Karpas-422 (cell line): ENCODE data around the gene MYL12B. TPM values are rescaled to one million over a fixed set of nuclear protein-coding genes. Genes with fewer than 3 reads are reported as not detected.

Source experiments
- DNase-seq: peaks from one replicate; pipeline ENCODE4 v3.0.0-alpha.2; 2015
- H2AFZ ChIP-seq: fragments of 200-600 bp; sonication (generic); 2 replicates; pipeline ENCODE4 v1.6.1; 2014; ENCODE audit warnings: antibody characterized with exemption, low read length, mixed read lengths
- H3K27ac ChIP-seq: fragments of 200-600 bp; sonication (generic); 2 replicates; pipeline ENCODE4 v1.5.1; 2014; ENCODE audit warnings: mild to moderate bottlenecking, low read length, moderate library complexity
- H3K27me3 ChIP-seq: fragments of 200-600 bp; sonication (generic); 2 replicates; pipeline ENCODE4 v1.6.1; 2014; ENCODE audit warnings: low read length, mixed read lengths
- H3K36me3 ChIP-seq: fragments of 200-600 bp; sonication (generic); 2 replicates; pipeline ENCODE4 v1.6.1; 2014; ENCODE audit warnings: low read length, mixed read lengths; ENCODE audit not compliant: insufficient read depth
- H3K4me1 ChIP-seq: fragments of 200-600 bp; sonication (generic); 2 replicates; pipeline ENCODE4 v1.6.1; 2014; ENCODE audit warnings: mild to moderate bottlenecking, low read length, mixed read lengths
- H3K4me2 ChIP-seq: fragments of 200-600 bp; sonication (generic); 2 replicates; pipeline ENCODE4 v1.6.1; 2014; ENCODE audit warnings: low read length, low read depth, mild to moderate bottlenecking; ENCODE audit not compliant: poor library complexity, severe bottlenecking
- H3K4me3 ChIP-seq: fragments of 200-600 bp; sonication (generic); 2 replicates; pipeline ENCODE4 v1.5.1; 2014; ENCODE audit warnings: mild to moderate bottlenecking, antibody characterized with exemption, low read length, mixed read lengths
- H3K79me2 ChIP-seq: fragments of 200-600 bp; sonication (generic); 2 replicates; pipeline ENCODE4 v1.6.1; 2014; ENCODE audit warnings: mild to moderate bottlenecking, low read length, mixed read lengths
- H3K9ac ChIP-seq: fragments of 200-600 bp; sonication (generic); 2 replicates; pipeline ENCODE4 v1.6.0; 2014; ENCODE audit warnings: low read length
- H3K9me2 ChIP-seq: fragments of 200-600 bp; sonication (generic), shearing (Covaris generic); replicated peaks from 2 replicates; pipeline ENCODE4 v1.6.0; 2014; ENCODE audit warnings: mild to moderate bottlenecking, low read length, moderate library complexity; ENCODE audit not compliant: insufficient read depth
- H3K9me3 ChIP-seq: fragments of 300-700, 200-600 bp; sonication (generic); 2 replicates; pipeline ENCODE4 v1.6.1; 2014; ENCODE audit warnings: low read length, mixed read lengths
- H4K20me1 ChIP-seq: fragments of 200-600 bp; sonication (generic); 2 replicates; pipeline ENCODE4 v1.6.1; 2014; ENCODE audit warnings: mild to moderate bottlenecking, antibody characterized with exemption, low read length, low read depth; ENCODE audit not compliant: insufficient read depth
- total RNA-seq: library from RNA; depleted of rRNA; stranded (reverse); fragments of >200 nt; shearing (Covaris generic); gene quantifications from 2 replicates; pipeline ENCODE4 v1.2.3, GENCODE V29; 2014; ENCODE audit warnings: low replicate concordance

The MYL12B gene
- total RNA-seq, 1 experiment from 2014 or later, result 254 TPM

GRCh38 chr18:3251249-3251962 lies 10.5 kb upstream of the MYL12B start:
- Histone ChIP-seq H3K9ac (no peak overlapping the region), H3K9me2 (no peaks in the 10 kb centered on the region), H4K20me1 (peaks cover 14% of the 10 kb centered on the region; the same call in 1 of the 2 replicates), H3K9me3 (no peaks in the 10 kb centered on the region), H3K4me1 (peaks cover 66% of the 10 kb centered on the region), H2AFZ (no peak overlapping the region), H3K36me3 (peaks cover 42% of the 10 kb centered on the region; the same call in 1 of the 2 replicates), H3K79me2 (peaks cover 56% of the 10 kb centered on the region), H3K27ac (no peak overlapping the region; the same call in 1 of the 2 replicates), H3K4me2 (no peak overlapping the region), H3K27me3 (no peaks in the 10 kb centered on the region), H3K4me3 (no peak overlapping the region)
- peak; percentile 41 for DNase-seq

- Histone ChIP-seq H4K20me1 (peaks cover 14% of the 10 kb centered on the region; the same call in 1 of the 2 replicates), H2AFZ (no peak overlapping the region), H3K9ac (no peak overlapping the region), H3K4me3 (no peak overlapping the region), H3K9me3 (no peaks in the 10 kb centered on the region), H3K36me3 (peaks cover 47% of the 10 kb centered on the region; the same call in 1 of the 2 replicates), H3K9me2 (no peaks in the 10 kb centered on the region), H3K79me2 (peaks cover 56% of the 10 kb centered on the region), H3K4me1 (peaks cover 66% of the 10 kb centered on the region), H3K4me2 (no peak overlapping the region), H3K27me3 (no peaks in the 10 kb centered on the region), H3K27ac (no peak overlapping the region)
- DNase-seq, result no peak
Measured at GRCh38 chr18:3251963-3252277, 10.0 kb upstream of the MYL12B start.

DNA sequence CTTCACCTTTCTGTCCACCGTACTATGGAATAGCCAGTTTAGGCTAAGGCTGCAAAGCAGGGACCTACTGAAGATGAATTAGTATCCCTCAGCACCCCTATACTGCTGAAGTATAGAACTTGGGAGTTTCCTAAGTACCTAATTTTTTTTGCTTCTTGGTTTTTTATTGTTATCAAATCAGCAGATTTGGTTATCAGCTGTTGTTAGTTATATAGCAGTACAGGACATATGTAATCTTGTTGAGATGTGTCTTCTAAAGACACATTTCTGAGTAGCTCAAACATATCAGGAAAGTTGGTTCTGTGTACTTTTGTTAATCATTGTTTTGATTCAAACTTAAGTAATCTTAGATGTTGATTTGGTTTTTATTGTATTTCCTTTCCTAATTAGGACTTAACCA lies 9.1 kb upstream of the MYL12B start:
- H3K9me3 ChIP-seq, result no peaks in the 10 kb centered on the region
- H2AFZ ChIP-seq, result no peak overlapping the region
- peaks cover 14% of the 10 kb centered on the region; the same call in 1 of the 2 replicates for H4K20me1 ChIP-seq
- no peak for DNase-seq
- H3K9me2 ChIP-seq, result no peaks in the 10 kb centered on the region
- peaks cover 54% of the 10 kb centered on the region for H3K79me2 ChIP-seq
- H3K27me3 ChIP-seq, result no peaks in the 10 kb centered on the region
- no peak overlapping the region for H3K27ac ChIP-seq
- H3K36me3 ChIP-seq, result peaks cover 49% of the 10 kb centered on the region; the same call in 1 of the 2 replicates
- H3K4me3 ChIP-seq, result no peak overlapping the region
- H3K4me2 ChIP-seq, result no peak overlapping the region
- no peak overlapping the region for H3K9ac ChIP-seq
- peaks cover 67% of the 10 kb centered on the region for H3K4me1 ChIP-seq

- no peaks in the 10 kb centered on the region for H3K9me3 ChIP-seq
- H3K27me3 ChIP-seq, result no peaks in the 10 kb centered on the region
- H3K36me3 ChIP-seq, result peaks cover 41% of the 10 kb centered on the region; the same call in 1 of the 2 replicates
- no peak overlapping the region for H2AFZ ChIP-seq
- peaks cover 35% of the 10 kb centered on the region for H3K79me2 ChIP-seq
- H3K4me2 ChIP-seq, result peak overlapping the region; percentile 2
- no peaks in the 10 kb centered on the region for H4K20me1 ChIP-seq
- DNase-seq, result no peak
- H3K27ac ChIP-seq, result no peak overlapping the region
- H3K9me2 ChIP-seq, result no peaks in the 10 kb centered on the region
- H3K4me3 ChIP-seq, result no peak overlapping the region
- H3K9ac ChIP-seq, result no peak overlapping the region
- peaks cover 61% of the 10 kb centered on the region for H3K4me1 ChIP-seq
Measured at GRCh38 chr18:3254725-3255124, 7.2 kb upstream of the MYL12B start.

DNA sequence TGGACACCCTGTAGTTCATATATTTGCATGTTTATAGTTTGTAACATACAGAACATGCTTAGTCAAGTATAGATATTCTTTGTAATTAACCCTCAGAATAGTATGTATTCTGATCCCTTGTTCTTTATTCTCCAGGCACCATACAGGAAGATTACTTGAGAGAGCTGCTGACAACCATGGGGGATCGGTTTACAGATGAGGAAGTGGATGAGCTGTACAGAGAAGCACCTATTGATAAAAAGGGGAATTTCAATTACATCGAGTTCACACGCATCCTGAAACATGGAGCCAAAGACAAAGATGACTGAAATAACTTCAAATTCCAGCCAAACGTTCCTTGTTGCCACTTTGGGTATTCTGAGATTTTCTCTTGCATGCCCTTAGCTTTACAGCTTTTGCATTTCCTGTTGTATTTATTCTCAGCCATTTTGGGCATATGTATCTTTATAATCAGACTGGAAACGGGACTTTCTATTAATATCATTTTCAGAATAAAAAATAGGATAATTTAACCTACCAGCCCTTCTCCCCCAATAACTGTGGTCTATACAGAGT lies 6.2 kb upstream of the MYL12B start:
- no peak overlapping the region for H3K9ac ChIP-seq
- H4K20me1 ChIP-seq, result no peaks in the 10 kb centered on the region
- peaks cover 61% of the 10 kb centered on the region for H3K4me1 ChIP-seq
- DNase-seq, result no peak
- H3K79me2 ChIP-seq, result peaks cover 30% of the 10 kb centered on the region
- H3K9me3 ChIP-seq, result no peaks in the 10 kb centered on the region
- 0 out of 2 replicates have a peak overlapping the region, but pooled peaks have one; percentile 49 for H3K27ac ChIP-seq
- H3K4me3 ChIP-seq, result no peak overlapping the region
- peaks cover 34% of the 10 kb centered on the region; the same call in 1 of the 2 replicates for H3K36me3 ChIP-seq
- no peak overlapping the region for H2AFZ ChIP-seq
- no peaks in the 10 kb centered on the region for H3K27me3 ChIP-seq
- H3K4me2 ChIP-seq, result no peak overlapping the region
- H3K9me2 ChIP-seq, result no peaks in the 10 kb centered on the region

- no peak overlapping the region for H2AFZ ChIP-seq
- H3K4me1 ChIP-seq, result peaks cover 54% of the 10 kb centered on the region
- peaks cover 34% of the 10 kb centered on the region; the same call in 1 of the 2 replicates for H3K36me3 ChIP-seq
- H3K9me2 ChIP-seq, result no peaks in the 10 kb centered on the region
- DNase-seq, result no peak
- H3K4me3 ChIP-seq, result no peak overlapping the region
- no peaks in the 10 kb centered on the region for H3K27me3 ChIP-seq
- peak overlapping the region; percentile 49 for H3K27ac ChIP-seq
- H4K20me1 ChIP-seq, result no peaks in the 10 kb centered on the region
- no peaks in the 10 kb centered on the region for H3K9me3 ChIP-seq
- no peak overlapping the region for H3K9ac ChIP-seq
- H3K79me2 ChIP-seq, result peaks cover 32% of the 10 kb centered on the region
- peak overlapping the region; percentile 29 for H3K4me2 ChIP-seq
Measured at GRCh38 chr18:3256693-3257626, 5.0 kb upstream of the MYL12B start.

DNA sequence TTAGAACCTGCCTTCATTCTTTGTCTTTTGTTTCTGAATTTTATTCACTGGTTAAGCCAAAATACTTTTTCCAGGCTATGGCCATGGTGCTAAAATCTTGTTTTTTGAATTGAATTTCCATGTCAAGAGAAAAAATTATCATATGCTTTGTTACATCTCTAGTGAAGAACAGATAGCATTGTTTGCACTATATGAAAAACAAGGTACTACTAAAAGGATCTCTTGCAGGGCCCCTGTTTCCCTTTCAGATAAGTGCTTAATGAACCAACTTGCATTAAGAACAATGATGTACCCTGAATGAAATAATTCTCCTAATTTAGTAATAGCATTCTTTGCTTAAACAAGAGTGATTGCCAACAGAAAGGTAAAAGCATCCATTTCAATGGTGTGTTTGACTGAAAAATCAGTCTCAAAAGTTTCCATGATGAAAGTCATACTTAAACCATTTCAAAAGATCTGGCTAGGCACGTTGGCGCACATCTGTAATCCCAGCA lies 4.3 kb upstream of the MYL12B start:
- no peaks in the 10 kb centered on the region for H3K9me3 ChIP-seq
- peaks cover 34% of the 10 kb centered on the region for H3K79me2 ChIP-seq
- H3K36me3 ChIP-seq, result peaks cover 34% of the 10 kb centered on the region; the same call in 1 of the 2 replicates
- peak overlapping the region; percentile 49; the same call in 1 of the 2 replicates for H3K27ac ChIP-seq
- no peaks in the 10 kb centered on the region for H3K27me3 ChIP-seq
- DNase-seq, result no peak
- no peaks in the 10 kb centered on the region for H3K9me2 ChIP-seq
- peaks cover 5% of the 10 kb centered on the region; the same call in 1 of the 2 replicates for H4K20me1 ChIP-seq
- no peak overlapping the region for H3K4me2 ChIP-seq
- H3K9ac ChIP-seq, result no peak overlapping the region
- H2AFZ ChIP-seq, result no peak overlapping the region
- no peak overlapping the region for H3K4me3 ChIP-seq
- H3K4me1 ChIP-seq, result peaks cover 52% of the 10 kb centered on the region
